ENCODE measurements around the gene OVCA2. TPM values are rescaled to one million over a fixed set of nuclear protein-coding genes. Genes with fewer than 3 reads are reported as not detected.

OVCA2 gene
- 22.7 and 48.4 TPM in 2 replicates for total RNA-seq

GRCh38 chr17:2041561-2042389 is at the start of gene OVCA2:
TSS of gene OVCA2 (plus strand) at chr17:2042022. CDS start at chr17:2042048, 26 bp downstream.

GRCh38 chr17:2025220-2025621 is 16.6 kb upstream of the OVCA2 start, which contains the start of gene RTN4RL1:
TSS of gene RTN4RL1 (minus strand) at chr17:2025334. CDS start at chr17:2024865, 469 bp downstream.

GRCh38 chr17:2029911-2030778 is 11.7 kb upstream of the OVCA2 start, which contains the start of gene DPH1:
TSS of gene DPH1 (plus strand) at chr17:2030153. CDS start at chr17:2030170, 17 bp downstream.

GRCh38 chr17:2054512-2055291 is 12.9 kb downstream of the OVCA2 start, which contains the start of gene HIC1:
TSS of gene HIC1 (plus strand) at chr17:2055103. CDS start at chr17:2056691, 1,588 bp downstream.

Other genes with a start within 250 kb of the OVCA2 start
- 6.5 and 13.7 TPM in 2 replicates for gene SMYD4, start 212.1 kb upstream of the OVCA2 start, total RNA-seq
- 35.9 and 64.1 TPM in 2 replicates for gene RPA1, start 212.0 kb upstream of the OVCA2 start, total RNA-seq
- gene RTN4RL1, start 16.7 kb upstream of the OVCA2 start, total RNA-seq, result 0.06 TPM in 1 of 2 replicates, not detected in the other
- 8.4 and 18.3 TPM in 2 replicates for gene DPH1, start 11.9 kb upstream of the OVCA2 start, total RNA-seq
- gene HIC1, start 13.1 kb downstream of the OVCA2 start, total RNA-seq, result 18.5 and 25.5 TPM in 2 replicates

Measured in bladder microvascular endothelial cell (primary cell).